H1 (cell line): Measurements from ENCODE around the gene MMS22L. TPM values are rescaled to one million over a fixed set of nuclear protein-coding genes. Genes with fewer than 3 reads are reported as not detected.

Experiments used
- CHD7 ChIP-seq: fragments of 300-600 bp; sonication (generic); IDR thresholded peaks from 2 replicates; pipeline ENCODE4 v1.7.1; 2012; ENCODE audit warnings: low read length, moderate library complexity, mild to moderate bottlenecking, inconsistent platforms; ENCODE audit not compliant: insufficient replicate concordance
- TBP ChIP-seq: IDR thresholded peaks from 2 replicates; pipeline ENCODE4 v1.6.1; 2011; ENCODE audit warnings: low read depth, low read length, improper control_type of control experiment
- TEAD4 ChIP-seq: IDR thresholded peaks from 2 replicates; pipeline ENCODE4 v1.6.1; 2012; ENCODE audit warnings: low read depth, low read length, inconsistent platforms, mixed read lengths
- polyA plus RNA-seq, 7 experiments: library from polyadenylated mRNA; depleted of rRNA in 3 of 7; stranded (reverse) in 5 of 7; unstranded in 2 of 7; fragments of >200 nt in 5 of 7; fragments of 200-250 nt in 2 of 7; gene quantifications; 1 replicate in 5 of 7; 2 replicates in 1 of 7; 4 replicates in 1 of 7; pipeline versions ENCODE4 v1.2.1 to v1.2.3, GENCODE V29; 2011 to 2013; ENCODE audit warnings: missing spikeins in 2 of 7, mixed read lengths in 2 of 7
- total RNA-seq: library from RNA; stranded (reverse); fragmentation: NEBNext Ultra II Directional; extraction: Animal tissue kit (Norgen Biotek cat#: 25700); gene quantifications from 2 replicates; pipeline ENCODE4 v1.2.1, GENCODE V29; 2021

The MMS22L gene
- total and polyA plus RNA-seq, 2 of the 8 experiments (the other 6 are each of a cell fraction or from before 2014, with no cell fraction given), result 11.1 to 32.6 TPM

DNA sequence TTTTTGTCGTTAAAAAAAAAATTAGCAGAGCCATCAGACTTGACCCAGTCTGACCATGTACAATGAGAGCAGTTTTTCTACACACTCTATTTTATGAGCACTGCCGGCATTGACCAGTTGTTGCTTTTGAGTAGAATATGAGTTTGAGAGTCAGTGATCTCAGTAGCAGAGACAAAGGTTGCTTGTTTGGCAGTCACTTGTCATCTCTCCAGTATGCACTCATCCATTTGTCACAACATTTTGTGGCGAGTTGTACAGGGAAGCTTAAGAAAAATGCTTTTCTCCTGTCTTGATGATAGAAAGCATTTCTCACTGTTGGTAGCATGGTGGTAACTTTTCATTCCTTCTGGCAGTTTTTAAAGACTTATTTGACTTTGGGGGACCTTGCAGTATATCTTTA, 159.9 kb downstream of the MMS22L start (continued):
- no peak for TF ChIP-seq CHD7
- no peak for TF ChIP-seq TEAD4
- TF ChIP-seq TBP, result no peak
